ENCODE measurements around the gene MED27. TPM values are rescaled to one million over a fixed set of nuclear protein-coding genes. Genes with fewer than 3 reads are reported as not detected.

MED27 gene
- total and polyA plus RNA-seq, 8 donors: 0.87 to 21.9 (median 12.7) TPM

DNA sequence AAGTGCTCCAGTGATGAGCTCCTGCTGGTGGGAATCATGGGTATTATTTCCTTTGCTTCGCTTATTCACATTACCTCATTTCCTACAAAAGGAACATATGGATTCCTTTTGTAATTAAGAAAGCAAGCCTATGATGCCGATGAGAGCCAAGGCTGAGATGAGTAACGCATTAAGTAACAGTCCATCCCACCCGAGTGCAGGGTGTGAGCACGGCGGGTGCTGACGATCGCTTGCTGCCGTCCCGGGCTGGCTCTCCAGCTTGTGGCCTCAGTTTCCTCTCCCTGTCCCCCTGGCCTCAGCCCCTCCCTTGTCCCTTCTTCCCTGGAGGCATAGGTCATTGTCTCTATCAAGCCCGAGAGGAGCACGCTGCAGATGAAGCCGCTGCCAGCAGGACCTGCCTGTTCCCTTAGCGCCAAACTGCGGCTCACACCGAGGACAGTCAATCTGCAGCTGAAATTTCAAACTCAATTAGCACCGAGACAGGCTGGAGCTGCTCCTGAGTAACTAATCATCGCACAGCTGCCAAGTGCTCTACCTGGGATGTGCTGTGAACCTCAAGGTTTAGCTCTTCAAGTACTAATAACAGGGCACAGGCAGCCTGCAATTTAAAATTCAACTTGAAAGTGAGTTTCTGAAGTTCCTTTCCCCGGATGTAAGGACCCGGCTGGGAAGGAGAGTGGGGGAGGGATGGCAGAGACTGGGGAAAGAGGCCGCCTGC lies 224.6 kb downstream of the MED27 start:
- intact Hi-C loops (cut with DNase I; ENCODE audit: low total_unique reads): no loop called here
- no peaks in the 10 kb centered on the region for H3K4me1 ChIP-seq
- no peak overlapping the region for H3K4me3 ChIP-seq
- H3K27ac ChIP-seq: no peak overlapping the region
- 49 to 69% (median 61%) methylated on average over 21 of the region's 21 CpGs for WGBS, 5 donors
- H3K36me3 ChIP-seq: peaks cover 4 to 9% (median 8%) of the 10 kb centered on the region in 4 donors
- peak in 1 of 2 donors; percentile 41 for DNase-seq
- TF ChIP-seq POLR2AphosphoS5 (IDR thresholded peaks at IDR 0.05): no peak
- TF ChIP-seq EP300 (IDR thresholded peaks at IDR 0.05): no peak
- TF ChIP-seq, protein P1, sequence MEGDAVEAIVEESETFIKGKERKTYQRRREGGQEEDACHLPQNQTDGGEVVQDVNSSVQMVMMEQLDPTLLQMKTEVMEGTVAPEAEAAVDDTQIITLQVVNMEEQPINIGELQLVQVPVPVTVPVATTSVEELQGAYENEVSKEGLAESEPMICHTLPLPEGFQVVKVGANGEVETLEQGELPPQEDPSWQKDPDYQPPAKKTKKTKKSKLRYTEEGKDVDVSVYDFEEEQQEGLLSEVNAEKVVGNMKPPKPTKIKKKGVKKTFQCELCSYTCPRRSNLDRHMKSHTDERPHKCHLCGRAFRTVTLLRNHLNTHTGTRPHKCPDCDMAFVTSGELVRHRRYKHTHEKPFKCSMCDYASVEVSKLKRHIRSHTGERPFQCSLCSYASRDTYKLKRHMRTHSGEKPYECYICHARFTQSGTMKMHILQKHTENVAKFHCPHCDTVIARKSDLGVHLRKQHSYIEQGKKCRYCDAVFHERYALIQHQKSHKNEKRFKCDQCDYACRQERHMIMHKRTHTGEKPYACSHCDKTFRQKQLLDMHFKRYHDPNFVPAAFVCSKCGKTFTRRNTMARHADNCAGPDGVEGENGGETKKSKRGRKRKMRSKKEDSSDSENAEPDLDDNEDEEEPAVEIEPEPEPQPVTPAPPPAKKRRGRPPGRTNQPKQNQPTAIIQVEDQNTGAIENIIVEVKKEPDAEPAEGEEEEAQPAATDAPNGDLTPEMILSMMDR (IDR thresholded peaks at IDR 0.05): no peak
- TF ChIP-seq POLR2A (IDR thresholded peaks at IDR 0.05): no peak
- H3K9me3 ChIP-seq: no peaks in the 10 kb centered on the region
- H3K27me3 ChIP-seq: no peaks in the 10 kb centered on the region

DNA sequence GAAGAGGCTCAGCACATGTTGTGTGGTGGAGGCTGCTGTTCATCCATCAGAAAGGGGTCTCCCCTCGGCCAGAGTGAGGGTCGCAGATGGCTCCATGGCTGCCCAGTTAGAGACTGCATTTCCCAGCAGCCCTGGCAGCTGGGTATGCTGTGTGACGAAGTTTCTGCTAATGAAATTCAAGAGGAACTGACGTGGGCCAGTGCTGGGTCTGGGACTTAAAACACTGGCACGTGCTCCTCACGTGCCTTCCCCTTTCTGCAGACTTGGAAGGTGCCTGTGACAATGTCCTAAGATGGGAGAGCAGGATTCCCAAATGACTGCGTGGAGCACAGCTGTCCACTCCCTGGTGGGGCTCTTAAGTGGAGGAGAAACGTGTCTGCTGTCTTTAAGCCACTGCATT lies 225.3 kb downstream of the MED27 start:
- no peak overlapping the region for H3K27ac ChIP-seq
- no peaks in the 10 kb centered on the region for H3K27me3 ChIP-seq
- TF ChIP-seq EP300 (IDR thresholded peaks at IDR 0.05) (no peak), POLR2A (IDR thresholded peaks at IDR 0.05) (no peak), POLR2AphosphoS5 (IDR thresholded peaks at IDR 0.05) (no peak)
- TF ChIP-seq, protein P1 (IDR thresholded peaks at IDR 0.05): no peak
- H3K36me3 ChIP-seq: peaks cover 0 to 2% (median under 1%) of the 10 kb centered on the region in 4 donors
- intact Hi-C loops (cut with DNase I; ENCODE audit: low total_unique reads): no loop called here
- no peak overlapping the region for H3K4me3 ChIP-seq
- no peaks in the 10 kb centered on the region for H3K4me1 ChIP-seq
- no peaks in the 10 kb centered on the region for H3K9me3 ChIP-seq
- WGBS, 5 donors: 48 to 68% (median 60%) methylated on average over 5 to 8 of the region's 8 CpGs
- DNase-seq: peak in 1 of 2 donors; percentile 39

DNA sequence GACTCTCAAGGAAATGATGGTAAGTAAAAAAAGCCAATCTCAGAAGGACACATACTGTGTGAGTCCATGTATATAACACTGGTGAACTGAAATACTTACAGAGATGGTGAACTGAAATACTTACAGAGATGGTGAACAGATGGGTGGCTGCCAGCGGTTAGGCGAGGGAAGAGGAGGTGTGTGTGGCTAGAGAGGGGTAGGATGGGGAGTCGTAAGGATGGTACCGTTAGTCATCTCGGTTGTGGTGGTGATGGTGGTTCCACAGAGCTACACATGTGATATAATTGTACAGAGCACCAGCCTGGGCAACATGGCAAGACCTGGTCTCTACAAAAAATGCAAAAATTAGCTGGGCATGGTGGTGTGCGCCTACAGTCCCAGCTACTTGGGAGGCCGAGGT lies 226.2 kb downstream of the MED27 start:
- Histone ChIP-seq H3K4me1 (no peaks in the 10 kb centered on the region), H3K27ac (no peak overlapping the region), H3K9me3 (no peaks in the 10 kb centered on the region), H3K36me3 (no peaks in the 10 kb centered on the region), H3K4me3 (no peak overlapping the region), H3K27me3 (no peaks in the 10 kb centered on the region)
- TF ChIP-seq, protein P1 (IDR thresholded peaks at IDR 0.05): no peak
- TF ChIP-seq POLR2AphosphoS5 (IDR thresholded peaks at IDR 0.05): no peak
- TF ChIP-seq POLR2A (IDR thresholded peaks at IDR 0.05): no peak
- no peak for TF ChIP-seq EP300 (IDR thresholded peaks at IDR 0.05)
- intact Hi-C loops (cut with DNase I; ENCODE audit: low total_unique reads): no loop called here
- DNase-seq: no peak
- WGBS, 5 donors: 79 to 98% (median 85%) methylated on average over 7 of the region's 7 CpGs

DNA sequence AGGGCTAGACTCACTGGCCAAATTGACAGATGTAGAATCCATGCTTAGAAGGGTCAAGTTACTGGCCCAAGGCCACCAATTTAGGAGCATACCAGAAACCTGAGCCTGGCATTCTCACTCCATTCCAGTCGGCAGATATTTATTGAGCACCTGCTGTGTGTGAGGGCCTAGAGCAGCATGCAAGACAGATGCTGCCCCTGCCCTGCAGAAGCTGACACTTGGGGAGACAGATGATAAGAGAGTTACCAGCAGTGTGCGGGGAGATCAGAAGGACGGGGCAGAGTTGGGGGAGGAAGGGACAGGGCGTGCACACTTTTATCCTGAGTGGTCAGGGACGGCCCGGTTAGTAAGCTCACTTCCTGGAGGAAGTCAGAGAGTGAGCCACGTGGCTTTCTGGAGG lies 228.3 kb downstream of the MED27 start:
- Histone ChIP-seq H3K27ac (no peak overlapping the region), H3K27me3 (peaks cover 0 to 9% (median 0%) of the 10 kb centered on the region in 3 donors), H3K4me3 (no peak overlapping the region), H3K36me3 (no peaks in the 10 kb centered on the region), H3K4me1 (no peaks in the 10 kb centered on the region), H3K9me3 (no peaks in the 10 kb centered on the region)
- WGBS, 5 donors: 46 to 63% (median 50%) methylated on average over 7 of the region's 7 CpGs
- TF ChIP-seq, protein P1 (IDR thresholded peaks at IDR 0.05): no peak
- TF ChIP-seq POLR2A (IDR thresholded peaks at IDR 0.05) (no peak), EP300 (IDR thresholded peaks at IDR 0.05) (no peak), POLR2AphosphoS5 (IDR thresholded peaks at IDR 0.05) (no peak)
- intact Hi-C loops (cut with DNase I; ENCODE audit: low total_unique reads): no loop called here
- no peak for DNase-seq
